ENCODE data around the gene KPNA3.
A peak's percentile ranks its signal among the peaks of the same experiment; 100 is the strongest.
"Not testable (repeated sequence)": the region's sequence is repeated elsewhere in the genome, so short reads cannot be mapped to it uniquely, and the experiment has no call there.

KPNA3 gene

GRCh38 chr13:49792550-49793324, at the start of gene KPNA3:
Gene KPNA3 (minus strand): TSS chr13:49792682. CDS start chr13:49792506, 176 bp downstream.
- DNase-seq, result peak; percentile 97

- DNase-seq, result no peak
These were observed 49.5 kb upstream of the KPNA3 start for GRCh38 chr13:49841964-49842363.

GRCh38 chr13:49840675-49841074, 48.2 kb upstream of the KPNA3 start:
- DNase-seq, result no peak

- DNase-seq, result no peak
These were observed 47.8 kb upstream of the KPNA3 start for GRCh38 chr13:49840266-49840665.

- no peak for DNase-seq
These were observed 46.5 kb upstream of the KPNA3 start for GRCh38 chr13:49838989-49839388.

- DNase-seq, result no peak
These were observed 44.0 kb upstream of the KPNA3 start for GRCh38 chr13:49836516-49836915.

GRCh38 chr13:49833402-49833801, 40.9 kb upstream of the KPNA3 start:
- no peak for DNase-seq

GRCh38 chr13:49831455-49831854, 39.0 kb upstream of the KPNA3 start:
- DNase-seq, result no peak

- no peak for DNase-seq
These were observed 38.2 kb upstream of the KPNA3 start for GRCh38 chr13:49830721-49831120.

- no peak for DNase-seq
These were observed 37.2 kb upstream of the KPNA3 start for GRCh38 chr13:49829715-49830114.

- no peak for DNase-seq
These were observed 36.0 kb upstream of the KPNA3 start for GRCh38 chr13:49828453-49828852.

- DNase-seq, result no peak
These were observed 35.4 kb upstream of the KPNA3 start for GRCh38 chr13:49827891-49828290.

GRCh38 chr13:49827336-49827735, 34.9 kb upstream of the KPNA3 start:
- DNase-seq, result no peak

GRCh38 chr13:49821216-49822009, 28.9 kb upstream of the KPNA3 start:
- DNase-seq, result no peak

GRCh38 chr13:49820591-49821215, 28.2 kb upstream of the KPNA3 start:
- no peak for DNase-seq

GRCh38 chr13:49816047-49816446, 23.6 kb upstream of the KPNA3 start:
- not testable (repeated sequence) for DNase-seq

- DNase-seq, result no peak
These were observed 22.2 kb upstream of the KPNA3 start for GRCh38 chr13:49814551-49815270.

- DNase-seq, result no peak
These were observed 20.3 kb upstream of the KPNA3 start for GRCh38 chr13:49812812-49813211.

GRCh38 chr13:49811527-49811908, 19.0 kb upstream of the KPNA3 start:
- no peak for DNase-seq

- DNase-seq, result no peak
These were observed 18.4 kb upstream of the KPNA3 start for GRCh38 chr13:49810567-49811526.

- no peak for DNase-seq
These were observed 15.2 kb upstream of the KPNA3 start for GRCh38 chr13:49807681-49808080.

GRCh38 chr13:49806126-49806536, 13.6 kb upstream of the KPNA3 start:
- DNase-seq, result no peak

Measured in right hindlimb (tissue), 1 donor.